WTC11 (cell line): ENCODE measurements around the gene HSDL2.

Experiments
- ATF6 ChIP-seq: sonication (generic); formaldehyde crosslinking; IDR thresholded peaks from 2 replicates; pipeline ENCODE4 v1.8.1; 2023; ENCODE audit warnings: mild to moderate bottlenecking, missing genetic modification reagents
- CREM ChIP-seq: sonication (generic); formaldehyde crosslinking; IDR thresholded peaks from 2 replicates; pipeline ENCODE4 v1.8.1; 2022; ENCODE audit warnings: mild to moderate bottlenecking, missing genetic modification reagents, moderate library complexity
- ELF4 ChIP-seq: sonication (generic); formaldehyde crosslinking; IDR thresholded peaks from 2 replicates; pipeline ENCODE4 v1.8.1; 2022; ENCODE audit warnings: low read depth, mild to moderate bottlenecking, moderate library complexity, missing genetic modification reagents
- MAX ChIP-seq: sonication (generic); formaldehyde crosslinking; IDR thresholded peaks from 2 replicates; pipeline ENCODE4 v1.8.0; 2022; ENCODE audit warnings: mild to moderate bottlenecking, missing genetic modification reagents
- PRDM15 ChIP-seq: sonication (generic); formaldehyde crosslinking; IDR thresholded peaks from 2 replicates; pipeline ENCODE4 v1.8.0; 2022; ENCODE audit warnings: missing genetic modification reagents
- TEAD4 ChIP-seq: sonication (generic); formaldehyde crosslinking; IDR thresholded peaks from 2 replicates; pipeline ENCODE4 v1.8.0; 2022; ENCODE audit warnings: mild to moderate bottlenecking, missing genetic modification reagents
- ZNF138 ChIP-seq: sonication (generic); formaldehyde crosslinking; conservative IDR thresholded peaks from 2 replicates; pipeline ENCODE4 v1.8.1; 2022; ENCODE audit warnings: mild to moderate bottlenecking, moderate library complexity, missing genetic modification reagents
- ZNF263 ChIP-seq: sonication (generic); formaldehyde crosslinking; IDR thresholded peaks from 2 replicates; pipeline ENCODE4 v1.8.1; 2022; ENCODE audit warnings: low read depth, mild to moderate bottlenecking, moderate library complexity, missing genetic modification reagents
- TF ChIP-seq, protein P1 (sequence below): fragments of 200-600 bp; IDR thresholded peaks from 2 replicates; pipeline ENCODE4 v1.8.0; 2022; ENCODE audit warnings: antibody characterized with exemption
- TF ChIP-seq, protein P2 (sequence below): sonication (generic); formaldehyde crosslinking; IDR thresholded peaks from 2 replicates; pipeline ENCODE4 v1.8.1; 2023; ENCODE audit warnings: mild to moderate bottlenecking, missing genetic modification reagents, moderate library complexity
- TF ChIP-seq, protein P3 (sequence below): sonication (generic); formaldehyde crosslinking; IDR thresholded peaks from 2 replicates; pipeline ENCODE4 v1.8.1; 2022; ENCODE audit warnings: missing genetic modification reagents, borderline replicate concordance
- TF ChIP-seq, protein P4 (sequence below): sonication (generic); formaldehyde crosslinking; IDR thresholded peaks from 2 replicates; pipeline ENCODE4 v1.8.0; 2022; ENCODE audit warnings: mild to moderate bottlenecking, missing genetic modification reagents
- TF ChIP-seq, protein P5 (sequence below): sonication (generic); formaldehyde crosslinking; conservative IDR thresholded peaks from 2 replicates; pipeline ENCODE4 v1.8.1; 2022; ENCODE audit warnings: mild to moderate bottlenecking, missing genetic modification reagents
- TF ChIP-seq, protein P6 (sequence below): sonication (generic); formaldehyde crosslinking; IDR thresholded peaks from 2 replicates; pipeline ENCODE4 v1.8.0; 2022; ENCODE audit warnings: mild to moderate bottlenecking, missing genetic modification reagents

GRCh38 chr9:112493393-112494137, 113.7 kb downstream of the HSDL2 start:
- TF ChIP-seq PRDM15 (CRISPR knock-in tag) (no peak), ELF4 (CRISPR knock-in tag) (no peak), ZNF263 (CRISPR knock-in tag) (no peak), MAX (CRISPR knock-in tag) (no peak), ZNF138 (CRISPR knock-in tag) (no peak), TEAD4 (CRISPR knock-in tag) (no peak), ATF6 (CRISPR knock-in tag) (no peak), CREM (CRISPR knock-in tag) (no peak)
- TF ChIP-seq, protein P1, sequence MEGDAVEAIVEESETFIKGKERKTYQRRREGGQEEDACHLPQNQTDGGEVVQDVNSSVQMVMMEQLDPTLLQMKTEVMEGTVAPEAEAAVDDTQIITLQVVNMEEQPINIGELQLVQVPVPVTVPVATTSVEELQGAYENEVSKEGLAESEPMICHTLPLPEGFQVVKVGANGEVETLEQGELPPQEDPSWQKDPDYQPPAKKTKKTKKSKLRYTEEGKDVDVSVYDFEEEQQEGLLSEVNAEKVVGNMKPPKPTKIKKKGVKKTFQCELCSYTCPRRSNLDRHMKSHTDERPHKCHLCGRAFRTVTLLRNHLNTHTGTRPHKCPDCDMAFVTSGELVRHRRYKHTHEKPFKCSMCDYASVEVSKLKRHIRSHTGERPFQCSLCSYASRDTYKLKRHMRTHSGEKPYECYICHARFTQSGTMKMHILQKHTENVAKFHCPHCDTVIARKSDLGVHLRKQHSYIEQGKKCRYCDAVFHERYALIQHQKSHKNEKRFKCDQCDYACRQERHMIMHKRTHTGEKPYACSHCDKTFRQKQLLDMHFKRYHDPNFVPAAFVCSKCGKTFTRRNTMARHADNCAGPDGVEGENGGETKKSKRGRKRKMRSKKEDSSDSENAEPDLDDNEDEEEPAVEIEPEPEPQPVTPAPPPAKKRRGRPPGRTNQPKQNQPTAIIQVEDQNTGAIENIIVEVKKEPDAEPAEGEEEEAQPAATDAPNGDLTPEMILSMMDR = no peak
- TF ChIP-seq, protein P2, sequence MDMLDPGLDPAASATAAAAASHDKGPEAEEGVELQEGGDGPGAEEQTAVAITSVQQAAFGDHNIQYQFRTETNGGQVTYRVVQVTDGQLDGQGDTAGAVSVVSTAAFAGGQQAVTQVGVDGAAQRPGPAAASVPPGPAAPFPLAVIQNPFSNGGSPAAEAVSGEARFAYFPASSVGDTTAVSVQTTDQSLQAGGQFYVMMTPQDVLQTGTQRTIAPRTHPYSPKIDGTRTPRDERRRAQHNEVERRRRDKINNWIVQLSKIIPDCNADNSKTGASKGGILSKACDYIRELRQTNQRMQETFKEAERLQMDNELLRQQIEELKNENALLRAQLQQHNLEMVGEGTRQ = no peak
- TF ChIP-seq, protein P3, sequence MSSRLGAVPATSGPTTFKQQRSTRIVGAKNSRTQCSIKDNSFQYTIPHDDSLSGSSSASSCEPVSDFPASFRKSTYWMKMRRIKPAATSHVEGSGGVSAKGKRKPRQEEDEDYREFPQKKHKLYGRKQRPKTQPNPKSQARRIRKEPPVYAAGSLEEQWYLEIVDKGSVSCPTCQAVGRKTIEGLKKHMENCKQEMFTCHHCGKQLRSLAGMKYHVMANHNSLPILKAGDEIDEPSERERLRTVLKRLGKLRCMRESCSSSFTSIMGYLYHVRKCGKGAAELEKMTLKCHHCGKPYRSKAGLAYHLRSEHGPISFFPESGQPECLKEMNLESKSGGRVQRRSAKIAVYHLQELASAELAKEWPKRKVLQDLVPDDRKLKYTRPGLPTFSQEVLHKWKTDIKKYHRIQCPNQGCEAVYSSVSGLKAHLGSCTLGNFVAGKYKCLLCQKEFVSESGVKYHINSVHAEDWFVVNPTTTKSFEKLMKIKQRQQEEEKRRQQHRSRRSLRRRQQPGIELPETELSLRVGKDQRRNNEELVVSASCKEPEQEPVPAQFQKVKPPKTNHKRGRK (CRISPR knock-in tag) = no peak
- TF ChIP-seq, protein P4, sequence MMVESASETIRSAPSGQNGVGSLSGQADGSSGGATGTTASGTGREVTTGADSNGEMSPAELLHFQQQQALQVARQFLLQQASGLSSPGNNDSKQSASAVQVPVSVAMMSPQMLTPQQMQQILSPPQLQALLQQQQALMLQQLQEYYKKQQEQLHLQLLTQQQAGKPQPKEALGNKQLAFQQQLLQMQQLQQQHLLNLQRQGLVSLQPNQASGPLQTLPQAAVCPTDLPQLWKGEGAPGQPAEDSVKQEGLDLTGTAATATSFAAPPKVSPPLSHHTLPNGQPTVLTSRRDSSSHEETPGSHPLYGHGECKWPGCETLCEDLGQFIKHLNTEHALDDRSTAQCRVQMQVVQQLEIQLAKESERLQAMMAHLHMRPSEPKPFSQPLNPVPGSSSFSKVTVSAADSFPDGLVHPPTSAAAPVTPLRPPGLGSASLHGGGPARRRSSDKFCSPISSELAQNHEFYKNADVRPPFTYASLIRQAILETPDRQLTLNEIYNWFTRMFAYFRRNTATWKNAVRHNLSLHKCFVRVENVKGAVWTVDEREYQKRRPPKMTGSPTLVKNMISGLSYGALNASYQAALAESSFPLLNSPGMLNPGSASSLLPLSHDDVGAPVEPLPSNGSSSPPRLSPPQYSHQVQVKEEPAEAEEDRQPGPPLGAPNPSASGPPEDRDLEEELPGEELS (CRISPR knock-in tag) = no peak
- TF ChIP-seq, protein P5, sequence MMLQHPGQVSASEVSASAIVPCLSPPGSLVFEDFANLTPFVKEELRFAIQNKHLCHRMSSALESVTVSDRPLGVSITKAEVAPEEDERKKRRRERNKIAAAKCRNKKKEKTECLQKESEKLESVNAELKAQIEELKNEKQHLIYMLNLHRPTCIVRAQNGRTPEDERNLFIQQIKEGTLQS (CRISPR knock-in tag) = no peak
- TF ChIP-seq, protein P6, sequence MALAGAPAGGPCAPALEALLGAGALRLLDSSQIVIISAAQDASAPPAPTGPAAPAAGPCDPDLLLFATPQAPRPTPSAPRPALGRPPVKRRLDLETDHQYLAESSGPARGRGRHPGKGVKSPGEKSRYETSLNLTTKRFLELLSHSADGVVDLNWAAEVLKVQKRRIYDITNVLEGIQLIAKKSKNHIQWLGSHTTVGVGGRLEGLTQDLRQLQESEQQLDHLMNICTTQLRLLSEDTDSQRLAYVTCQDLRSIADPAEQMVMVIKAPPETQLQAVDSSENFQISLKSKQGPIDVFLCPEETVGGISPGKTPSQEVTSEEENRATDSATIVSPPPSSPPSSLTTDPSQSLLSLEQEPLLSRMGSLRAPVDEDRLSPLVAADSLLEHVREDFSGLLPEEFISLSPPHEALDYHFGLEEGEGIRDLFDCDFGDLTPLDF = no peak
